GM13976 (cell line): ENCODE results near the gene TAF1B.

ENCODE experiments used
- DNase-seq: peaks from one replicate; pipeline ENCODE4 v3.0.0; 2012; ENCODE audit warnings: low spot score
- in situ Hi-C: fragments of 300-500 bp; cut with MboI; formaldehyde crosslinking; loops from one replicate; pipeline ENCODE4 v1.12.0; 2022; ENCODE audit warnings: low sequenced_read_pairs, mixed read lengths, inconsistent platforms; ENCODE audit not compliant: unreplicated experiment
- TF ChIP-seq, protein P1 (sequence below): IDR thresholded peaks from 2 replicates; pipeline ENCODE4 v1.5.1; 2012; ENCODE audit warnings: borderline replicate concordance, mild to moderate bottlenecking; ENCODE audit not compliant: insufficient read depth; ENCODE audit errors: extremely low read depth, missing control alignments, control extremely low read depth

TAF1B gene

GRCh38 chr2:9843229-9844035, at the start of gene TAF1B:
TAF1B (plus strand) TSS chr2:9843474; CDS start chr2:9843542, 68 bp downstream.
- TF ChIP-seq, protein P1, sequence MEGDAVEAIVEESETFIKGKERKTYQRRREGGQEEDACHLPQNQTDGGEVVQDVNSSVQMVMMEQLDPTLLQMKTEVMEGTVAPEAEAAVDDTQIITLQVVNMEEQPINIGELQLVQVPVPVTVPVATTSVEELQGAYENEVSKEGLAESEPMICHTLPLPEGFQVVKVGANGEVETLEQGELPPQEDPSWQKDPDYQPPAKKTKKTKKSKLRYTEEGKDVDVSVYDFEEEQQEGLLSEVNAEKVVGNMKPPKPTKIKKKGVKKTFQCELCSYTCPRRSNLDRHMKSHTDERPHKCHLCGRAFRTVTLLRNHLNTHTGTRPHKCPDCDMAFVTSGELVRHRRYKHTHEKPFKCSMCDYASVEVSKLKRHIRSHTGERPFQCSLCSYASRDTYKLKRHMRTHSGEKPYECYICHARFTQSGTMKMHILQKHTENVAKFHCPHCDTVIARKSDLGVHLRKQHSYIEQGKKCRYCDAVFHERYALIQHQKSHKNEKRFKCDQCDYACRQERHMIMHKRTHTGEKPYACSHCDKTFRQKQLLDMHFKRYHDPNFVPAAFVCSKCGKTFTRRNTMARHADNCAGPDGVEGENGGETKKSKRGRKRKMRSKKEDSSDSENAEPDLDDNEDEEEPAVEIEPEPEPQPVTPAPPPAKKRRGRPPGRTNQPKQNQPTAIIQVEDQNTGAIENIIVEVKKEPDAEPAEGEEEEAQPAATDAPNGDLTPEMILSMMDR = peak; percentile 39
- DNase-seq = peak; percentile 94
- in situ Hi-C loops = no loop called here

- TF ChIP-seq, protein P1 = no peak
- in situ Hi-C loops = no loop called here
- DNase-seq = no peak
Observed at GRCh38 chr2:9793918-9794717, 49.2 kb upstream of the TAF1B start.

GRCh38 chr2:9795071-9795470, 48.2 kb upstream of the TAF1B start:
- DNase-seq = no peak
- in situ Hi-C loops = no loop called here
- TF ChIP-seq, protein P1 = no peak

DNA sequence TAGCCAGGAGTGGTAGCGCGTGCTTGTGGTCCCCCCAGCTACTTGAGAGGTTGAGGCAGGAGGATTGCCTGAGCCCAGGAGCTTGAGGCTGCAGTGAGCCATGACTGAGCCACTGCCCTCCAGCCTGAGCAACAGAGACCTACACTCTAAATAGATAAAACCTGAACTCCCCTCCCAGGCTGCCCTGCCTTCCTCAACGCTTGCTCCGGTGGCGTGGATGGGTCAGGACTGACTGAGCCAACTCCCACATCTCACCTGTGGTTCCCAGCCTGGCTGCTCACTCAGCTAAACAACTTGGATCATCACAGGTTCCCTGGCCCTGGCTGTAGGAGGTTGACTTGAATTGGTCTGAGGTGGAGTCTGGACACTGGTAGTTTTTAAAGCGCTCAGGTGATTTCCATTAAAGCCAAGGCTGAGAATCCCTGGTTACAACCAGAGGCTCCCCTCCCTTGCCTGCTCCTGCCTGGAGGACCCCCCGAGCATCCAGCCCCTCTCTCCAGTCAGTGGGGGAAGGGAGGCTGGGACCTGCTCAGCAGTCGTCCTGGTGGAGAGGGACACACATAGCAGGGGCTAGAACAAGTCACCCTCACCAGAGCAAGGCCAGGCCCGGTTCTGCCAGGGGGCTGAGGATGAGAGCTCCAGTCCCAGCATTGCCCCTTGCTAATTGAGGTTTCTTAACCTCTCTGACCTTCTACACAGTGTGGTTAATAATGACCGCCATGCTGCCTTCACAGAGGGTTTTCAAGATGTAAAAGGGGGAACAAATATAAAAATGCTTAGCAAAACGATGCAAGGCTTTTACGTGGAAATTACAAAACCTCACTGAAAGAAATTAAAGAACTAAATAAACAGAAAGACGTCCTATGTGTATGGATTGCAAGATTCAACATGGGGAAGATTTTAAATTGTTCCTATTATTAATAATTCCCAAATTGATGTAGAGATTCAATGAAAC, 46.9 kb upstream of the TAF1B start:
- in situ Hi-C loops = no loop called here
- TF ChIP-seq, protein P1 = no peak
- no peak for DNase-seq

GRCh38 chr2:9797086-9797485, 46.2 kb upstream of the TAF1B start:
- TF ChIP-seq, protein P1 = no peak
- no peak for DNase-seq
- in situ Hi-C loops = no loop called here
